HEK293T (cell line): ENCODE results near the gene EFNB3.

Experiments used
- ELF4 ChIP-seq: fragments of 450-650 bp; IDR thresholded peaks from 2 replicates; pipeline ENCODE4 v1.6.1; 2017; ENCODE audit warnings: antibody characterized with exemption
- FOXK2 ChIP-seq: fragments of 450-650 bp; IDR thresholded peaks from 2 replicates; pipeline ENCODE4 v1.6.1; 2016; ENCODE audit warnings: mild to moderate bottlenecking
- FOXM1 ChIP-seq: fragments of 450-650 bp; IDR thresholded peaks from 2 replicates; pipeline ENCODE4 v1.6.1; 2017; ENCODE audit warnings: mild to moderate bottlenecking, borderline replicate concordance
- HDGF ChIP-seq: fragments of 450-650 bp; IDR thresholded peaks from 2 replicates; pipeline ENCODE4 v1.6.1; 2017; ENCODE audit warnings: antibody characterized with exemption, borderline replicate concordance
- SP1 ChIP-seq: fragments of 450-650 bp; IDR thresholded peaks from 2 replicates; pipeline ENCODE4 v1.6.1; 2017
- TARDBP ChIP-seq: fragments of 450-650 bp; IDR thresholded peaks from 2 replicates; pipeline ENCODE4 v1.6.1; 2016
- TF ChIP-seq, protein P1 (sequence below): fragments of 450-650 bp; IDR thresholded peaks from 2 replicates; pipeline ENCODE4 v1.6.1; 2016

DNA sequence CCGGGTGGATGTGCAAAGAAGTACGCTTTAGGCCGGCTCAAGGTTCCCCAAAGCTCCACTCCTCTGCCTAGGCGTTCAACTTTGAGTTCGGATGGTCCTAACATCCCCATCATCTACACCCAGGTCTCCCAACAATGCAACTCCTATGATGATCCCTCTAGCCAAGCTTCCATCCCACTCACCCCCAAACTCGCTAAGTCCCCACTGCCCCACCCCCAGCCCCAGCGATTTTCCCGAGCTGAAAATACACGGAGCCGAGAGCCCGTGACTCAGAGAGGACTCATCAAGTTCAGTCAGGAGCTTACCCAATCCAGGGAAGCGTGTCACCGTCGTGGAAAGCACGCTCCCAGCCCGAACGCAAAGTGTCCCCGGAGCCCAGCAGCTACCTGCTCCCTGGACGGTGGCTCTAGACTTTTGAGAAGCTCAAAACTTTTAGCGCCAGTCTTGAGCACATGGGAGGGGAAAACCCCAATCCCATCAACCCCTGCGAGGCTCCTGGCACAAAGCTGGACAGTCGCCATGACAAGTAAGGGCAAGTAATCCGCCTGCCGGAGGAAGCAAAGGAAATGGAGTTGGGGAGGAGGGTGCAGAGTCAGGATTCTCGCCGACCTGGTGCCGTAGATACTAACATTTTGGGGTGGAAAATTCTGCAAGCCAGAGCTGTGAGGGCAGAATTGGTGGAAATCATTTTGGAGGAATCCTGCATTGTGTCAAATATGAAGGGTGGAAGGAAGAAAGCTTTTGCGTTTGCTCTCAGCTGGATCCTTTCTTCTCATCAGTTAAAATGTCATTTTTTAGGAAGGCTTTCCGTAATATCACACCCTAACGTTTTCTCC, 17.7 kb upstream of the EFNB3 start, which contains the start of gene TP53:
- TF ChIP-seq TARDBP (no peak), FOXM1 (no peak), HDGF (no peak), ELF4 (peak; percentile 79), SP1 (no peak), FOXK2 (no peak)
- TF ChIP-seq, protein P1, sequence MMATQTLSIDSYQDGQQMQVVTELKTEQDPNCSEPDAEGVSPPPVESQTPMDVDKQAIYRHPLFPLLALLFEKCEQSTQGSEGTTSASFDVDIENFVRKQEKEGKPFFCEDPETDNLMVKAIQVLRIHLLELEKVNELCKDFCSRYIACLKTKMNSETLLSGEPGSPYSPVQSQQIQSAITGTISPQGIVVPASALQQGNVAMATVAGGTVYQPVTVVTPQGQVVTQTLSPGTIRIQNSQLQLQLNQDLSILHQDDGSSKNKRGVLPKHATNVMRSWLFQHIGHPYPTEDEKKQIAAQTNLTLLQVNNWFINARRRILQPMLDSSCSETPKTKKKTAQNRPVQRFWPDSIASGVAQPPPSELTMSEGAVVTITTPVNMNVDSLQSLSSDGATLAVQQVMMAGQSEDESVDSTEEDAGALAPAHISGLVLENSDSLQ = no peak
